Suprapubic skin (tissue), 3 donors: Measurements from ENCODE around the gene SOX6.

ENCODE experiments used
- CTCF ChIP-seq, 2 donors: fragments of 200-600 bp in 1 of 2; fragments of 450-650 bp in 1 of 2; sonication (generic) in 1 of 2; IDR thresholded peaks; one replicate each; pipeline ENCODE4 v1.5.1; 2016 to 2019; ENCODE audit warnings: antibody characterized with exemption in 2 of 2, mild to moderate bottlenecking in 1 of 2, moderate library complexity in 1 of 2
- POLR2AphosphoS5 ChIP-seq, 3 donors: sonication (generic); formaldehyde crosslinking; IDR thresholded peaks; one replicate each; pipeline ENCODE4 v1.6.1; 2017; ENCODE audit warnings: antibody characterized with exemption in 3 of 3

GRCh38 chr11:16058671-16059070, 297.7 kb downstream of the SOX6 start:
- TF ChIP-seq CTCF (IDR thresholded peaks at IDR 0.05) (no peak), POLR2AphosphoS5 (IDR thresholded peaks at IDR 0.05) (no peak)
